ENCODE measurements around the gene OR5K2.

Gene OR5K2

DNA sequence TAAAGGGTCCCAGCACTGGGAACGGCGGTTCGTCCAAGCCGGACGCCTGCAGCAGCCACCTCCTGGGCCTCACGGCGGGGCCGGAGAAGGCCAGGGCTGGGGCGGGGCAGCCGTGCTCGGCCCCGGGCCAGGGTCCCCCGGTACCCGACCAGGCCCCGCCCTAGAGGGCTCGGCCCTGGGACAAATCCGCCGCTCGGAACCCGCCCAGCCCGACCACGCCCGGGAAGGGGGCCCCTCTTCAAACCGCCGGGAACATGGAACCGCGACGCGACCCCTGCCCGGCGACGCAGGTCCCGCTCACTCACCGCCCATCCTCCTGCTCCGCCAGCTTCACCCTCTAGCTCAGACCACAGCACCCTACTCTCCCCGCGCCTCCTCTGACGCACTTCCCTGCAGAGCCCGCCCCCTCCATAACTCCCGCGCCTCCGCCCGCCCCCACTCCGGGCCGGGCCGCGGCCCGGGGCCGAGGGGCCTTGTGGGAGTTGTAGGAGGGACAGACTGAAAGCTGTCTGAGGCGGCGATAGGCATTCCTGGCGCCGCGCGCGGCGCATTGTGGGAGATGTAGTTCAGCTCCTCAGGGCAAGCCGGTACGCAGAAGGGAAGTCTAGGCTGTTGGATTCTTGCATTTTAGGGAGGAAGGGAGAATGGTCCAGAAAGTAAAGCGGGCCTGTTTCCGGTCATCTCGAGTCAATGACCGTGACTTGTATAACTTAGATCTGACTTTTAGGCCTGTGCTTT lies 25.2 kb downstream of the OR5K2 start, which contains the start of gene CLDND1:
Gene CLDND1, minus strand, starts transcription at position 359 of the 738 bp plus-strand sequence. CDS start 1,478 bp downstream, outside the sequence.
- peak; percentile 99 for DNase-seq (ENCODE audit: low spot score)

DNA sequence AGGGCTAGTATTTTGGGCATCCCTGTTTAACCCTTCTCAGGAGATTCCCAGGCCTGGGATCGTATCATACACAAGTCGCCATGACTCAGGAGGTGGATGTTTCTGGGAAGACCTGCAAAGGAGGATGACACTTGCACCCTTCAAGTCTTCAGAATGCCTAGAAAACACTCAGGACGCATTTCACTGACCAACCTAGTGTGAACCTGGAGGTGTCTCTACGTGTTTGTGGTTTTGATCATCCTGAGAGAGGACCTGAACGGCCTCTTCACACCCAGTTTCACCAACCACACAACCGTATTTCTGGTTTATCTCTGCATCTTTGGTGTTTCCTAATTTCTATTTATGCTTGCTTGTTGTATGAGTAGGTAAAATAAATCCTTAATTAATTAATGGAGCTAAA lies 28.0 kb downstream of the OR5K2 start:
- DNase-seq (ENCODE audit: low spot score), result no peak

DNA sequence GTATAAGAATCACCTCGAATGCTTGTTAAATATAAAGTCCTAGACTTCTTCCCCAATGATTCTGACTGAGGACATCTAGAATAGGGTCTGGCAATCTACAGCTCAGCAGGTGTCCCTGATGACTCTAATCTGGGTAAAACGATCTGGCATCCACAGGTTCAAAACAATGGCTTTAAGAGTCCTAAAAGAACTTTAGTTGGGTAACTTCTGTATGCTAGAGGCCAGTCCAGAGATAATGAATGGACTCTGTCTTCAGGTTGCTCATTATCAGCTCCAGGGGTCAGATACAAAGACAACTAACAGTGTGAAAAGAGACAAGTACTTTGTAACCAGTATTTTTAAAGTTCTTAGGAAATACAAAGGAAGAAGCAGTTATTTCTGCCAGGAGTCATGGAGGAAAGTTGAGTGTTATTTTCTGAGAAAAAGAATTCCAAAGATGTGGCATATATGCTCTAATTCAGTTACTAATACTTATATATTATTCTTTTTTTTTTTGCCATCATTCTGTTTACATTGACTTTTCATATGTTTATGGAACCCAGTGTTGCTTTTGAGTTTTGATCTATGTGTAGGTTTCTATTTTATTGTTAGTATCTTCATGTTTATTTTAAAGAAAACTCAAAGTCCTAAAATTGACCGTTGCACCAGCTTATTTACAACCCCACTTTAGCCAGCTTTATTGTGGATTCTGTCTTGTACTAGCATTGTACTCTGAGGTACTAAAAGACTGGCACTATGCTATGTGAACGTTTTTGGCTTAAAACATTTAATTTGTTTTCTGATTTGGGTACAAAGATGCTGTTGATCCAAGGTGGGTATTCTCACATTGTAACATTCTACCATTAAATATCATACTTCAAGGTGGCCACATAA lies 31.2 kb downstream of the OR5K2 start:
- DNase-seq (ENCODE audit: low spot score), result no peak

DNA sequence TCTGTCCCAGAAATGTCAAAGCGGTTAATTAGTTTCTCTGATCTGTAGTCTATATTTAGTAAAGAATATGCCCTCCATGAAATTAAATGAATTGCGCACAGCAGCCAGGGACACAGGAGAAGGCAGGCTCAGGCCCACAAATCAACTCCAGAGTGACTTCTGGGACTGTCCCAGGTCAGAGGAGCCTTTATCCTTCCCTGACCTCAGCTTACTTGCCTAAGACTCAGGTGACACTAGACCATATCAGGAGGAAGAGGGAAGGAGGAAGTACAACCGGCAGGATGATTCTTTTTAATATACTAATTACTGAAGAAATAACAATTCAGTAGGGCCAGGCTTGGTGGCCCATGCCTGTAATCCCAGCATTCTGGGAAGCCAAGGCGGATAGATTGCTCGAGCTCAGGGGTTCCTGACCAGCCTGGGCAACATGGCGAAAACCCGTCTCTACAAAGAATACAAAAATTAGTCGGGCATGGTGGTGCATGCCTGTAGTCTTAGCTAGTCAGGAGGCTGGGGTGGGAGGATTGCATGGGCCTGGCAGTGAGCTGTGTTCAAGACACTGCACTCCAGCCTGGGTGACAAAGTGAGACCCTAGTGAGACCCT lies 32.5 kb downstream of the OR5K2 start:
- DNase-seq (ENCODE audit: low spot score), result no peak

DNA sequence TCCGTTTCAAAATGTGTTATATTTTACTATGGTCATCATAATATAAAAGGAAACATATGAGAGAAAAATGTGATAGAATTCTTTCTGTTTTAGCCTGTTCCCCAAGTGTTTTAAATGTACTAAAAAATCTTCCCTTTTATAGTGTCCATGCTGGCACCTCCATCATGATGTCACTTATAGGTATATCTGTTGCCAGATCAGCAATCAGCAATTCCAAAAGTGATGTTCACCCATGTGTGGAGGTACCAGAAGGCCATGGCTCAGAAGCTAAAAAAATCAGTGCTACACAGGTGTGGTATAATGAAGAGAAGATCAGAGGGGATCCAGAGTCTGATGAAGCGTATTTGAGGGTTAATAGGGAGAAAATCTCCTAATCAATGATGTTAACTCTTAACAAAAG lies 33.2 kb downstream of the OR5K2 start:
- no peak for DNase-seq (ENCODE audit: low spot score)

DNA sequence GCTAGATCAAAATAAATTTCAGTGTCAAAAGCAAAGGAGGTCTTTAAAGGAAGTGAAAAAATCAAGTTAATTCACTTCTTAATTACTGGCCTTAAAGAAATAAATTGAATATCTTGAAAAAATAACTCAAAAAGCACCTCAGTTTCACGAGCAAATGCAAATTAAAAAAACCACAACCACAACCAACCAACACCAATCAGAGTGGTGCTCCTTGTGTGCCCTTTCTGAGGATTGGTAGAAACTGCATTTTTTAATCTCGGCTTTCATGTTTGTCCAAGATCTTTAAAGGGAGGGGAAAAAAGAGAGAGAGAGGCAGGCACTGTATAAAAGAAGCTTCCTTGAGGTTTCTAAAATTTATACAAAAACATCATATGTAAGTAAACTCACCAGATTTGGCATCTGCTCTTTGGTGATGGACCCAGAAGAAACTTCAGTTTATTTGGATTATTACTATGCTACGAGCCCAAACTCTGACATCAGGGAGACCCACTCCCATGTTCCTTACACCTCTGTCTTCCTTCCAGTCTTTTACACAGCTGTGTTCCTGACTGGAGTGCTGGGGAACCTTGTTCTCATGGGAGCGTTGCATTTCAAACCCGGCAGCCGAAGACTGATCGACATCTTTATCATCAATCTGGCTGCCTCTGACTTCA lies 34.3 kb downstream of the OR5K2 start, which contains the start of gene GPR15:
Gene GPR15, plus strand, starts transcription at position 357 of the 653 bp plus-strand sequence. Its CDS starts 56 bp downstream, at position 413.
- no peak for DNase-seq (ENCODE audit: low spot score)

DNA sequence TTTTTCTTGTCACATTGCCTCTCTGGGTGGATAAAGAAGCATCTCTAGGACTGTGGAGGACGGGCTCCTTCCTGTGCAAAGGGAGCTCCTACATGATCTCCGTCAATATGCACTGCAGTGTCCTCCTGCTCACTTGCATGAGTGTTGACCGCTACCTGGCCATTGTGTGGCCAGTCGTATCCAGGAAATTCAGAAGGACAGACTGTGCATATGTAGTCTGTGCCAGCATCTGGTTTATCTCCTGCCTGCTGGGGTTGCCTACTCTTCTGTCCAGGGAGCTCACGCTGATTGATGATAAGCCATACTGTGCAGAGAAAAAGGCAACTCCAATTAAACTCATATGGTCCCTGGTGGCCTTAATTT lies 34.8 kb downstream of the OR5K2 start:
- no peak for DNase-seq (ENCODE audit: low spot score)

DNA sequence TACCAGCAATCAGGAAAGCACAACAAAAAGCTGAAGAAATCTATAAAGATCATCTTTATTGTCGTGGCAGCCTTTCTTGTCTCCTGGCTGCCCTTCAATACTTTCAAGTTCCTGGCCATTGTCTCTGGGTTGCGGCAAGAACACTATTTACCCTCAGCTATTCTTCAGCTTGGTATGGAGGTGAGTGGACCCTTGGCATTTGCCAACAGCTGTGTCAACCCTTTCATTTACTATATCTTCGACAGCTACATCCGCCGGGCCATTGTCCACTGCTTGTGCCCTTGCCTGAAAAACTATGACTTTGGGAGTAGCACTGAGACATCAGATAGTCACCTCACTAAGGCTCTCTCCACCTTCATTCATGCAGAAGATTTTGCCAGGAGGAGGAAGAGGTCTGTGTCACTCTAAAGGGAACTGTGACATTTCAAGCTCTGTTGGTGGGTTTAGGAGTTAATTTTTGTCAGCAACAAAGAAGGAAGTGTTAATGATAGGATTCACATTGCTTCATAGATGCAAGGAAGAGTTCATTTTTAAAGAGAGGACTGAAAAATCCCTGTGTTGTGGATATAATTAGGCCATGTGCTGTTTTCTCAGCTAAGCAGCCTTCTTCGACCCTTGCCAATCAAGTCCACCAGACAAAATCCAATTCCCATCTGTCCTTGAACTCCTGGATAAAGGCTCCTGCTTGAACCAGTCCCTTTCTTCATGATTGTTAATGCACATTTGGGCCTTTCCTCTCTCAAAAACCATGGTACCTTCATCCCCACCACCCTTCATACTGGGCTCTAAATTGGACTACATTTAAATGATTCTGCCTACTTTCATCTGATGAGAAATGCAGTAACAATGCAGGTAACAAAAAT lies 35.5 kb downstream of the OR5K2 start:
- DNase-seq (ENCODE audit: low spot score), result no peak

DNA sequence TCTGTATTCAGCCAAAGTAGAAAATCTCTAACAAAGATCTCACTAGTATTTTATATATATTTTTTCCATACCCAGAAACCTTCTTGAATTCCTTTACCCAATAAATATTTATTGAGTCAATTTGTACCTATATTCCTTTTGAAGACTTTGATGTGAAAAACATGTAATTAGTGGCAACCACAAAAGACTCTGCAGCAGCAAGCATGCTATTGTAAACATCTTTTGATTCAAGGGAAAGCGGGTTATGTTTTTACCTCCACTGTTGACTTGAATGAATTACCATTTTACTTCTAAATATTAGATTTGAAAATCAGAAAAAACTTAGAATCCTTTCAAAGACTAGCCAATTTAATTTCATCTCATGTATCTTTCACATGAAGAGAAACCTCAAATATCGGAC lies 36.7 kb downstream of the OR5K2 start:
- DNase-seq (ENCODE audit: low spot score), result no peak

DNA sequence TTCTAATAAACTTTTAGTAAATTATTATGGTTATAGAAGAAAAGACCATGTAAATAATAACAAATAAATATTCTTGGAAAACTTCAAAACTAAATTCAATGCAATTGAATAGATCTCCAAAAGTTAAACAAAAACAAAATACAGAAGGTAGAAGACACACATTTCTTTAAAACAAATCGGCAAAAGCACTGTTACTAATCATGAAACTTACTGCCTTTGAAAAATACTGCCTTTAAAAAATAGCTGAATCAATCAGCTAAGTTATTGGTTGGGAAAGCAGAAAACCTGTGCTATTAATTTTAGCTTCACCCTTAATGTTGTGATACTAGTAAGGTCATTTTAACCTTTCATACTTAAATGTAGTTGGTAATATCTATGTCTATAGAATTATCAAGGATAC lies 37.3 kb downstream of the OR5K2 start:
- no peak for DNase-seq (ENCODE audit: low spot score)

DNA sequence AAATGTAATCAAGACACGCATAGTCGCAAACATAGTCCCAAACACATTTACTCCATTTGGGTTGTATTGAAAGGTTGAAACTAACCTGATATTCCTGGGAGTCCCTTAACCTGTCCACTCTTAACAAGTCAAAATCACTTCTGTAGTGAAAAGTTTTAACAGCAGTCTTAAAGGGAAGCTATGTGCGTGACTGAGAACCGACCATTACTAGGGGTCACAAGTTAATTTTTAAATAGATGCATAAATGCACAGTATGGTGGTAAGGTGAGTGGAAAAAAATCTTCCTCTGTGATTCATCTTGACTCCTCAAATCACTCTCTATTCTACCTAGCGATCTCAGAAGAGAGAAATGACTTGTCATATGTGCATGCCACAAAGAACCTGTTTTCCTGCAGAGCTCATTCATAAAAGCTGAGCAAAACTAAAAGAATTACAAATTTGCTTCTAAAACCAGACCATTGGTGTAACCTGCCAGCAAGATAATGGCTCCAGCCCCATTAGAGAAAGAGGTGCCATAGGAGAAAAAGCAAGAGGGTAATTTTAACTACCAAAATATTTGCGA lies 39.1 kb downstream of the OR5K2 start:
- DNase-seq (ENCODE audit: low spot score), result no peak

DNA sequence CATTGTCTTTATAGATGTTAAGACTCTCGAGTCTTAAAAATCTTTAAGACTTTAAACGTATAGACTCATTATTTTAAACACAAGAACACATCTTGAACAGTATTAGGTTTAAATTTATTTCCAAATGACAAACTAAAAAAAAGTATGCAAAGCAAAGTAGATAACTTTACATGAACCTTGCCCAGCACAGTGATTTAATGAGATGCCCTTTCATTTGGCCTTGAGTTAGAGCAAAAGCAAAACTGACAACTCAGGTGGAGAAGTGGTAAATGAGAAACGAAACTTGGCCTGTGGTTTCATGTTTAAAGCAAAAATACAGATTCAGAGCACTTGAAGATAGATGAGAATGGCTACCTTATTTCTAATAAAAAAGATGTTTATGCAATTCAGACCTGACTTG lies 42.9 kb downstream of the OR5K2 start:
- no peak for DNase-seq (ENCODE audit: low spot score)

DNA sequence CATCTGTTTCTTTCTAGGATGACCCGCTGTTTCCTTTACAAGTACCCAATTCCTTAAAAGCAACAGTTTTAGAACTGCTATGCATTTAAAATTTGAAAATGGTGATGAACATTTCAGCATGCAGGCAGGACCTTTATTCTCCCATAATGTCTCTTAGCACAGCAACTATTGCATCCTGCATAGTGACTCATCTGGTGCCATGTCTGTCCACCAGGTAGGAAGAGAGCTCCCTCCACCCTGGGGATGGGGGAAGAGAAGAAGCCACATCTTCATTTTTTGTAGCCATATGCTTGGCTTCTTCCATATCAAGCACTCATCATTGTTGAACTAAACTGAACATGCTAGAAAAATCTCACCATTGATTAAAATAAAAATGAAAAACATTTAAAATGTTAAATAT lies 44.2 kb downstream of the OR5K2 start:
- DNase-seq (ENCODE audit: low spot score), result no peak

DNA sequence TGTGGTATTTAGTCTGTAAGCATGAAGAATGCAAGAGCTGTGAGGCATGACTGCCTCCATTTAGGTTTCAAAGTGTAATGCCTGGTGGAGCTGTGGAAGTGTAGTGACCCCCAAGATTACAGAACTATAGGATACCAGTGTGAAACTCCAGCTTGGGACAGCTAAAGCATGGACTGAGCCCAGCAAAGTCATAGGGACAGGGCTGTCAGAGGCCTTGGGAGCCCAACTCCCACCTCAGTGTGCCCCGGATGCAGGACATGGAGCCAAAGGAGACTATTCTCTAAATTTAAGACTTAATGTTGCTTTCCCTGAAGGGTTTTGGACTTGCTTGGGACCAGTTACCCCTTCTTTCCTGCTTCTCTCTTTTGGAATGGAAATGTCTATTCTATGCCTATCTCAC lies 45.1 kb downstream of the OR5K2 start:
- DNase-seq (ENCODE audit: low spot score), result no peak

DNA sequence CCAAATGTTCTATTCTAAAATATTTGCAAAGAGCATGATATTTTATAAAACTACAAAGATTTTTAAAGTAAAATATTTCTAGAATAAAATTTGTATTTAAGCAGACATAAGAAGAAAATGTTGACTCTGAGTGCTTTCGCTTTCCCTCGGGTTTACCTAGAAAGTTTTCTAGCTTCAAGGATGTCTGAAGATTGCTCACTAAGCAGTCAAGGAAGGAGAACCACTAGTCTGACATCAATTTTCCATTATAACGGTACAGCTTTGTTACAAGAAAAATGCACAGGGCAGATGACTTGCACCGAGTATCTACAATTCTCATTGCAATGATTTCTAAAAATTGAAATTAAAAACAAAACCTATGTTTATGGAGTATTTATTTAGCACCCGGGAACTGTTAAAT lies 48.5 kb downstream of the OR5K2 start:
- no peak for DNase-seq (ENCODE audit: low spot score)

All from putamen (tissue), 1 donor.